Natural killer cell (primary cell): ENCODE data around the gene ZBED2. TPM values are rescaled to one million over a fixed set of nuclear protein-coding genes. Genes with fewer than 3 reads are reported as not detected.

Experiments
- ATAC-seq, 3 donors: fragments of 150-1000 bp in 2 of 3; fragments of 200-7000 bp in 1 of 3; cut with Tn5 transposase; 1 replicate in 1 of 3; 2 replicates in 2 of 3; pipeline ENCODE4 v1.10.0; 2021; ENCODE audit warnings: mild to moderate bottlenecking in 2 of 3, moderate library complexity in 2 of 3
- DNase-seq, 2 donors: peaks; one replicate each; pipeline versions ENCODE4 v3.0.0 to v3.0.0-alpha.2; 2013 to 2021; ENCODE audit warnings: mixed read lengths in 1 of 2
- H3K27ac ChIP-seq: one replicate; pipeline ENCODE4 v1.5.1; 2013; ENCODE audit warnings: mild to moderate bottlenecking, low read length
- H3K27me3 ChIP-seq: one replicate; pipeline ENCODE4 v1.6.1; 2013; ENCODE audit warnings: low read length; ENCODE audit not compliant: control insufficient read depth, insufficient read depth
- H3K36me3 ChIP-seq: one replicate; pipeline ENCODE4 v1.6.1; 2013; ENCODE audit warnings: low read length; ENCODE audit not compliant: control insufficient read depth, insufficient read depth
- H3K4me1 ChIP-seq: one replicate; pipeline ENCODE4 v1.6.1; 2013; ENCODE audit warnings: low read length; ENCODE audit not compliant: control insufficient read depth, insufficient read depth
- H3K4me3 ChIP-seq: one replicate; pipeline ENCODE4 v1.5.1; 2013; ENCODE audit warnings: low read length
- H3K9me3 ChIP-seq: one replicate; pipeline ENCODE4 v1.6.1; 2013; ENCODE audit warnings: low read length; ENCODE audit not compliant: control insufficient read depth, insufficient read depth
- H3K27ac Mint-ChIP-seq, 2 donors: one replicate each; pipeline ENCODE4 v1.8.0; 2022; ENCODE audit warnings: mild to moderate bottlenecking in 2 of 2, mixed read lengths in 2 of 2, moderate library complexity in 1 of 2
- H3K27me3 Mint-ChIP-seq, 2 donors: one replicate each; pipeline ENCODE4 v1.8.0; 2022; ENCODE audit warnings: low read depth in 2 of 2, mixed read lengths in 2 of 2
- H3K36me3 Mint-ChIP-seq: one replicate; pipeline ENCODE4 v1.8.0; 2022; ENCODE audit warnings: mixed read lengths
- H3K4me1 Mint-ChIP-seq, 2 donors: one replicate each; pipeline ENCODE4 v1.8.0; 2022; ENCODE audit warnings: mixed read lengths in 2 of 2
- H3K4me3 Mint-ChIP-seq: one replicate; pipeline ENCODE4 v1.8.0; 2022; ENCODE audit warnings: mild to moderate bottlenecking, moderate library complexity, mixed read lengths
- H3K9me3 Mint-ChIP-seq, 2 donors: one replicate each; pipeline ENCODE4 v1.8.0; 2022; ENCODE audit warnings: mixed read lengths in 2 of 2
- WGBS: methylation state at CpG from one replicate; pipeline ENCODE4 v1.1.7; 2013; ENCODE audit warnings: missing lambda C conversion rate; ENCODE audit not compliant: insufficient coverage; 5-methylcytosine and 5-hydroxymethylcytosine counted together
- intact Hi-C: fragments of 100-400 bp; cut with micrococcal nuclease; formaldehyde crosslinking; loops from one replicate; pipeline ENCODE4 v1.14.2; 2022
- total RNA-seq, 4 donors: library from RNA; stranded (reverse); fragments of 120-200 nt in 1 of 4; gene quantifications; one replicate each; pipeline versions ENCODE4 v1.2.3 to v1.2.4, GENCODE V29; 2013 to 2022
- TF ChIP-seq, protein P1 (sequence below): fragments of 200-600 bp; IDR thresholded peaks from one replicate; pipeline ENCODE4 v1.8.0; 2022; ENCODE audit warnings: antibody characterized with exemption

The ZBED2 gene
- total RNA-seq, 3 donors from 2014 or later (not counting 1 experiment from before 2014, with no cell fraction given) = 0.26 TPM; not detected in 2

DNA sequence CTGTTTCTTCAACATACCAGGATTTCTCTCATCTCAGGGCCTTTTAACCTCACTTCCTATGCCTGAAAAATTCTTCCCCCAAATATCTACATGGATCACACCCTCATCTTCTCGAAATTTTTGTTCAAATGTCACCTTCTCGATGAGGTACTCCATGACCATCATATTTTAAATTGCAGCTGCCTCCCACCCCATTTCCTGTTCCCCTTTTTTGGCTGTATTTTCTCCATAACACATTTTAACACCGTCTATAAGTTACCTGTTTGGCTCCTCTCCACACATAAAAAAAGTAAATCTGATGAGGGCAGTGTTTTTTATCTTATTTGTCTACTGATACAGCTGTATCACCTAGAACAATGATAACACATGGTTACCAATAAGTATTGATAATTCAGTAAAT, 20.7 kb upstream of the ZBED2 start:
- peak overlapping the region; percentile 59 for H3K27ac ChIP-seq
- no peaks in the 10 kb centered on the region for H3K9me3 ChIP-seq
- H3K4me3 ChIP-seq = no peak overlapping the region
- H3K4me1 ChIP-seq = peaks cover 28% of the 10 kb centered on the region
- WGBS = 8% methylated on average over 2 of the region's 3 CpGs
- Mint-ChIP-seq H3K27me3 (no peaks in the 10 kb centered on the region), H3K4me1 (peaks cover 43 to 67% of the 10 kb centered on the region in 2 donors), H3K27ac (peak overlapping the region; percentile 84 to 90), H3K9me3 (no peaks in the 10 kb centered on the region), H3K36me3 (no peaks in the 10 kb centered on the region), H3K4me3 (no peak overlapping the region)
- DNase-seq (peak in 1 of 2 donors; percentile 32), ATAC-seq (no peak)
- H3K27me3 ChIP-seq = no peaks in the 10 kb centered on the region
- TF ChIP-seq, protein P1, sequence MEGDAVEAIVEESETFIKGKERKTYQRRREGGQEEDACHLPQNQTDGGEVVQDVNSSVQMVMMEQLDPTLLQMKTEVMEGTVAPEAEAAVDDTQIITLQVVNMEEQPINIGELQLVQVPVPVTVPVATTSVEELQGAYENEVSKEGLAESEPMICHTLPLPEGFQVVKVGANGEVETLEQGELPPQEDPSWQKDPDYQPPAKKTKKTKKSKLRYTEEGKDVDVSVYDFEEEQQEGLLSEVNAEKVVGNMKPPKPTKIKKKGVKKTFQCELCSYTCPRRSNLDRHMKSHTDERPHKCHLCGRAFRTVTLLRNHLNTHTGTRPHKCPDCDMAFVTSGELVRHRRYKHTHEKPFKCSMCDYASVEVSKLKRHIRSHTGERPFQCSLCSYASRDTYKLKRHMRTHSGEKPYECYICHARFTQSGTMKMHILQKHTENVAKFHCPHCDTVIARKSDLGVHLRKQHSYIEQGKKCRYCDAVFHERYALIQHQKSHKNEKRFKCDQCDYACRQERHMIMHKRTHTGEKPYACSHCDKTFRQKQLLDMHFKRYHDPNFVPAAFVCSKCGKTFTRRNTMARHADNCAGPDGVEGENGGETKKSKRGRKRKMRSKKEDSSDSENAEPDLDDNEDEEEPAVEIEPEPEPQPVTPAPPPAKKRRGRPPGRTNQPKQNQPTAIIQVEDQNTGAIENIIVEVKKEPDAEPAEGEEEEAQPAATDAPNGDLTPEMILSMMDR = no peak
- peaks cover 22% of the 10 kb centered on the region for H3K36me3 ChIP-seq
- intact Hi-C loops = loop anchor here (5.0 to 10.0 kb wide), 3 partner anchors 39 to 1811 kb away; no protein-coding TSS in a partner anchor

GRCh38 chr3:111613294-111613693, 18.1 kb upstream of the ZBED2 start:
- TF ChIP-seq, protein P1 = no peak
- intact Hi-C loops = loop anchor here (10.0 kb wide), 1 partner anchor 1808 kb away; no protein-coding TSS in a partner anchor
- peaks cover 39% of the 10 kb centered on the region for H3K4me1 ChIP-seq
- H3K27ac ChIP-seq = no peak overlapping the region
- Mint-ChIP-seq H3K36me3 (peaks cover 8% of the 10 kb centered on the region), H3K4me1 (peaks cover 60 to 86% of the 10 kb centered on the region in 2 donors), H3K27ac (peak overlapping the region; percentile 55 to 90), H3K4me3 (no peak overlapping the region), H3K9me3 (peaks cover 0 to 2% of the 10 kb centered on the region in 2 donors), H3K27me3 (no peaks in the 10 kb centered on the region)
- H3K27me3 ChIP-seq = no peaks in the 10 kb centered on the region
- DNase-seq (no peak), ATAC-seq (no peak)
- no peak overlapping the region for H3K4me3 ChIP-seq
- H3K36me3 ChIP-seq = peaks cover 28% of the 10 kb centered on the region
- 22% methylated on average over 1 of the region's 1 CpG for WGBS
- H3K9me3 ChIP-seq = no peaks in the 10 kb centered on the region

- Histone ChIP-seq H3K27ac (peak overlapping the region; percentile 33), H3K4me3 (no peak overlapping the region), H3K4me1 (peaks cover 21% of the 10 kb centered on the region), H3K27me3 (no peaks in the 10 kb centered on the region), H3K9me3 (no peaks in the 10 kb centered on the region), H3K36me3 (peaks cover 24% of the 10 kb centered on the region)
- 78% methylated on average over 8 of the region's 8 CpGs for WGBS
- H3K36me3 Mint-ChIP-seq = peaks cover 13% of the 10 kb centered on the region
- peak in 1 of 2 donors; percentile 62 for DNase-seq
- no peaks in the 10 kb centered on the region for H3K27me3 Mint-ChIP-seq
- peak overlapping the region; percentile 84 for H3K4me3 Mint-ChIP-seq
- peaks cover 0 to 2% of the 10 kb centered on the region in 2 donors for H3K9me3 Mint-ChIP-seq
- TF ChIP-seq, protein P1 = no peak
- H3K4me1 Mint-ChIP-seq = peaks cover 50 to 70% of the 10 kb centered on the region in 2 donors
- no peak for ATAC-seq
- peak overlapping the region; percentile 91 to 93 for H3K27ac Mint-ChIP-seq
- intact Hi-C loops = loop anchor here (10.0 kb wide), 1 partner anchor 1806 kb away; no protein-coding TSS in a partner anchor
These were observed 15.5 kb upstream of the ZBED2 start for GRCh38 chr3:111610612-111611054.
